H1 (cell line): ENCODE results near the gene PTPRH. TPM values are rescaled to one million over a fixed set of nuclear protein-coding genes. Genes with fewer than 3 reads are reported as not detected.
A peak's percentile ranks its signal among the peaks of the same experiment; 100 is the strongest.

Source experiments
- CTCF ChIA-PET: fragments of 300-600 bp; sonication (Branson Sonifier 250); formaldehyde crosslinking; loops from one replicate; lab custom pipeline; 2021; ENCODE audit not compliant: partially characterized antibody; lab: Charles Lee
- POLR2A ChIA-PET: fragments of 300-600 bp; sonication (Branson Sonifier 250); formaldehyde crosslinking; loops from one replicate; lab custom pipeline; 2021; ENCODE audit warnings: inconsistent platforms; ENCODE audit not compliant: partially characterized antibody; lab: Charles Lee
- DNase-seq, 2 experiments: peaks; one replicate each; pipeline versions ENCODE4 v3.0.0 to v3.0.0-alpha.2; 2010 to 2022; ENCODE audit warnings: low spot score in 2 of 2, low read depth in 1 of 2, mixed read lengths in 1 of 2
- FAIRE-seq: peaks from 2 replicates; lab custom pipeline; 2011; peaks lifted over from hg19 to GRCh38; lab: Jason Lieb, UNC
- H2AFZ ChIP-seq: 2 replicates; pipeline ENCODE4 v1.8.1; 2012; ENCODE audit warnings: low read length, inconsistent platforms
- H2AK5ac ChIP-seq: 2 replicates; pipeline ENCODE4 v1.6.1; 2013; ENCODE audit warnings: low read depth, low read length
- H2BK120ac ChIP-seq: replicated peaks from 2 replicates; pipeline ENCODE3; 2013; ENCODE audit warnings: low read depth, low read length, inconsistent platforms
- H2BK12ac ChIP-seq: 2 replicates; pipeline ENCODE4 v1.6.1; 2013; ENCODE audit warnings: low read depth, low read length
- H2BK15ac ChIP-seq: 2 replicates; pipeline ENCODE4 v1.6.1; 2013; ENCODE audit warnings: low read length
- H2BK20ac ChIP-seq: 2 replicates; pipeline ENCODE4 v1.6.1; 2013; ENCODE audit warnings: low read length
- H2BK5ac ChIP-seq: 2 replicates; pipeline ENCODE4 v1.6.1; 2013; ENCODE audit warnings: low read depth, low read length
- H3K14ac ChIP-seq: 2 replicates; pipeline ENCODE4 v1.6.1; 2013; ENCODE audit warnings: inconsistent platforms; ENCODE audit not compliant: insufficient read length
- H3K18ac ChIP-seq: 2 replicates; pipeline ENCODE4 v1.6.1; 2013; ENCODE audit warnings: low read length; ENCODE audit errors: extremely low read depth
- H3K23ac ChIP-seq: 2 replicates; pipeline ENCODE4 v1.6.1; 2013; ENCODE audit warnings: inconsistent platforms; ENCODE audit not compliant: insufficient read length
- H3K23me2 ChIP-seq: 2 replicates; pipeline ENCODE4 v1.6.1; 2013; ENCODE audit warnings: low read depth, low read length
- H3K27ac ChIP-seq: 2 replicates; pipeline ENCODE4 v1.6.1; 2011; ENCODE audit warnings: low read depth, low read length, inconsistent platforms
- H3K27me3 ChIP-seq, 4 experiments: replicated peaks in 1 of 4; 1 replicate in 1 of 4; 2 replicates in 3 of 4; pipeline versions ENCODE4 v1.6.1 to v1.8.1; 2011 to 2013; ENCODE audit warnings: low read length in 3 of 4, mild to moderate bottlenecking in 3 of 4, inconsistent platforms in 2 of 4, mixed read lengths in 2 of 4, moderate library complexity in 1 of 4; ENCODE audit not compliant: control insufficient read depth in 3 of 4, insufficient read depth in 3 of 4; ENCODE audit errors: extremely low read depth in 1 of 4
- H3K36me3 ChIP-seq, 4 experiments: 2 replicates each; pipeline versions ENCODE4 v1.6.1 to v1.8.1; 2011 to 2013; ENCODE audit warnings: mild to moderate bottlenecking in 4 of 4, low read length in 3 of 4, moderate library complexity in 2 of 4, control low read depth in 1 of 4, inconsistent platforms in 1 of 4; ENCODE audit not compliant: insufficient read depth in 4 of 4, control insufficient read depth in 2 of 4
- H3K4ac ChIP-seq: replicated peaks from 2 replicates; pipeline ENCODE3; 2013; ENCODE audit warnings: low read length, low read depth, mixed read lengths, inconsistent platforms; ENCODE audit not compliant: insufficient read length
- H3K4me1 ChIP-seq, 4 experiments: replicated peaks in 1 of 4; 1 replicate in 1 of 4; 2 replicates in 3 of 4; pipeline versions ENCODE4 v1.6.1 to v1.8.1; 2011 to 2013; ENCODE audit warnings: low read length in 3 of 4, inconsistent platforms in 2 of 4, mixed read lengths in 1 of 4; ENCODE audit not compliant: insufficient read depth in 4 of 4, control insufficient read depth in 3 of 4
- H3K4me2 ChIP-seq, 2 experiments: 2 replicates each; pipeline versions ENCODE4 v1.6.1 to v1.8.1; 2011 to 2013; ENCODE audit warnings: low read depth in 2 of 2, low read length in 2 of 2, control low read depth in 1 of 2, inconsistent platforms in 1 of 2, mild to moderate bottlenecking in 1 of 2; ENCODE audit not compliant: insufficient read depth in 1 of 2
- H3K4me3 ChIP-seq, 4 experiments: fragments of 200-600, 300-600 bp in 1 of 4; sonication (generic), shearing (Covaris generic), sonication (Bioruptor Twin) in 1 of 4; 2 replicates each; pipeline versions ENCODE4 v1.5.1 to v1.8.1; 2011 to 2016; ENCODE audit warnings: low read length in 4 of 4, low read depth in 3 of 4, control low read depth in 2 of 4, inconsistent platforms in 2 of 4, mild to moderate bottlenecking in 2 of 4, mixed read lengths in 1 of 4, moderate library complexity in 1 of 4; ENCODE audit not compliant: insufficient read depth in 2 of 4; ENCODE audit errors: extremely low read depth in 1 of 4
- H3K56ac ChIP-seq: replicated peaks from 2 replicates; pipeline ENCODE3; 2013; ENCODE audit warnings: low read depth, mild to moderate bottlenecking, mixed read lengths, low read length, inconsistent platforms; ENCODE audit not compliant: insufficient read length
- H3K79me1 ChIP-seq: 2 replicates; pipeline ENCODE4 v1.6.1; 2013; ENCODE audit warnings: low read depth, low read length, control low read depth
- H3K79me2 ChIP-seq, 2 experiments: 2 replicates each; pipeline versions ENCODE4 v1.6.1 to v1.8.1; 2012 to 2013; ENCODE audit warnings: low read length in 2 of 2, mild to moderate bottlenecking in 2 of 2, inconsistent platforms in 1 of 2; ENCODE audit not compliant: insufficient read depth in 2 of 2, control insufficient read depth in 1 of 2
- H3K9ac ChIP-seq, 4 experiments: replicated peaks in 1 of 4; 1 replicate in 1 of 4; 2 replicates in 3 of 4; pipeline versions ENCODE4 v1.6.1 to v1.8.1; 2011 to 2013; ENCODE audit warnings: low read depth in 3 of 4, low read length in 3 of 4, control low read depth in 2 of 4, mild to moderate bottlenecking in 2 of 4, moderate library complexity in 2 of 4, inconsistent platforms in 1 of 4; ENCODE audit errors: extremely low read depth in 1 of 4
- H3K9me3 ChIP-seq, 2 experiments: 2 replicates each; pipeline versions ENCODE4 v1.6.1 to v1.8.1; 2012 to 2013; ENCODE audit warnings: mild to moderate bottlenecking in 2 of 2, moderate library complexity in 2 of 2, control low read depth in 1 of 2, inconsistent platforms in 1 of 2, low read depth in 1 of 2, low read length in 1 of 2, mixed read lengths in 1 of 2; ENCODE audit not compliant: insufficient read depth in 2 of 2
- H4K20me1 ChIP-seq, 2 experiments: replicated peaks in 1 of 2; 2 replicates each; pipeline versions ENCODE3 to v1.8.1; 2011 to 2013; ENCODE audit warnings: inconsistent platforms in 2 of 2, low read length in 2 of 2, mild to moderate bottlenecking in 1 of 2; ENCODE audit not compliant: insufficient read depth in 2 of 2, control insufficient read depth in 1 of 2
- H4K5ac ChIP-seq: 2 replicates; pipeline ENCODE4 v1.6.1; 2013; ENCODE audit warnings: low read length, low read depth, mixed read lengths, inconsistent platforms; ENCODE audit not compliant: insufficient read length
- H4K8ac ChIP-seq: 2 replicates; pipeline ENCODE4 v1.8.0; 2013; ENCODE audit warnings: mild to moderate bottlenecking, moderate library complexity, low read length, inconsistent platforms; ENCODE audit not compliant: insufficient read depth; ENCODE audit errors: extremely low read depth
- H4K91ac ChIP-seq: replicated peaks from 2 replicates; pipeline ENCODE3; 2013; ENCODE audit warnings: low read length, mixed read lengths, inconsistent platforms; ENCODE audit not compliant: insufficient read length
- CHD1 ChIP-seq: IDR thresholded peaks from 2 replicates; pipeline ENCODE4 v1.6.1; 2012; ENCODE audit warnings: low read depth, low read length, improper control_type of control experiment
- EGR1 ChIP-seq: IDR thresholded peaks from 2 replicates; pipeline ENCODE4 v1.6.1; 2011; ENCODE audit warnings: low read depth, low read length, borderline replicate concordance
- JUND ChIP-seq: IDR thresholded peaks from 2 replicates; pipeline ENCODE4 v1.6.1; 2011; ENCODE audit warnings: mild to moderate bottlenecking, improper control_type of control experiment, low read length
- NANOG ChIP-seq: IDR thresholded peaks from 2 replicates; pipeline ENCODE4 v1.6.1; 2011; ENCODE audit warnings: low read length, low read depth, mild to moderate bottlenecking, inconsistent platforms; ENCODE audit not compliant: insufficient read depth, poor library complexity, severe bottlenecking
- POLR2A ChIP-seq, 2 experiments: IDR thresholded peaks; 1 replicate in 1 of 2; 2 replicates in 1 of 2; pipeline ENCODE4 v1.6.1; 2011; ENCODE audit warnings: low read depth in 2 of 2, low read length in 2 of 2, mild to moderate bottlenecking in 2 of 2; ENCODE audit errors: control extremely low read depth in 1 of 2
- RAD21 ChIP-seq, 2 experiments: IDR thresholded peaks in 1 of 2; conservative IDR thresholded peaks in 1 of 2; 2 replicates each; pipeline ENCODE4 v1.6.1; 2011; ENCODE audit warnings: low read depth in 2 of 2, low read length in 2 of 2, improper control_type of control experiment in 1 of 2, inconsistent platforms in 1 of 2, mild to moderate bottlenecking in 1 of 2, moderate library complexity in 1 of 2
- SIX5 ChIP-seq: IDR thresholded peaks from 2 replicates; pipeline ENCODE4 v1.6.1; 2011; ENCODE audit warnings: mild to moderate bottlenecking, low read depth, low read length
- SP1 ChIP-seq: IDR thresholded peaks from 2 replicates; pipeline ENCODE4 v1.6.1; 2011; ENCODE audit warnings: low read depth, low read length
- WGBS, 2 experiments: shearing (Covaris generic) in 1 of 2; methylation state at CpG; one replicate each; pipeline versions ENCODE4 v1.1.6 to v1.1.7; 2013 to 2015; ENCODE audit warnings: low lambda C conversion rate in 2 of 2, mixed read lengths in 2 of 2, inconsistent platforms in 1 of 2, low coverage in 1 of 2, missing lambda C conversion rate in 1 of 2; ENCODE audit not compliant: insufficient replicate concordance in 2 of 2, insufficient coverage in 1 of 2, insufficient read length in 1 of 2; ENCODE audit errors: extremely low coverage in 1 of 2, missing lambda C conversion rate in 1 of 2; 5-methylcytosine and 5-hydroxymethylcytosine counted together
- polyA plus RNA-seq, 7 experiments: library from polyadenylated mRNA; depleted of rRNA in 3 of 7; stranded (reverse) in 5 of 7; unstranded in 2 of 7; fragments of >200 nt in 5 of 7; fragments of 200-250 nt in 2 of 7; gene quantifications; 1 replicate in 5 of 7; 2 replicates in 1 of 7; 4 replicates in 1 of 7; pipeline versions ENCODE4 v1.2.1 to v1.2.3, GENCODE V29; 2011 to 2013; ENCODE audit warnings: missing spikeins in 2 of 7, mixed read lengths in 2 of 7
- total RNA-seq: library from RNA; stranded (reverse); fragmentation: NEBNext Ultra II Directional; extraction: Animal tissue kit (Norgen Biotek cat#: 25700); gene quantifications from 2 replicates; pipeline ENCODE4 v1.2.1, GENCODE V29; 2021
- TF ChIP-seq, protein P1 (sequence below): IDR thresholded peaks from 2 replicates; pipeline ENCODE4 v1.6.1; 2012; ENCODE audit warnings: inconsistent platforms
- TF ChIP-seq, protein P2 (sequence below): IDR thresholded peaks from 2 replicates; pipeline ENCODE4 v1.6.1; 2012; ENCODE audit warnings: low read length, inconsistent platforms
- TF ChIP-seq, protein P3 (sequence below): IDR thresholded peaks from 2 replicates; pipeline ENCODE4 v1.6.1; 2011; ENCODE audit warnings: low read depth, mild to moderate bottlenecking, low read length; ENCODE audit not compliant: insufficient read depth

PTPRH gene
- total and polyA plus RNA-seq, 2 of the 8 experiments (the other 6 are each of a cell fraction or from before 2014, with no cell fraction given), result 0.30 to 0.39 TPM

GRCh38 chr19:55145232-55145631, 64.1 kb downstream of the PTPRH start:
- H3K14ac ChIP-seq, result no peak overlapping the region
- H4K5ac ChIP-seq, result no peak overlapping the region
- peak overlapping the region; percentile 38 to 70 for H3K4me2 ChIP-seq
- H2AFZ ChIP-seq, result no peak overlapping the region
- no peak overlapping the region for H4K91ac ChIP-seq
- H3K36me3 ChIP-seq, result peaks cover 0 to 5% (median 0%) of the 10 kb centered on the region in 4 experiments; a peak in 1 of 8 replicates
- H3K9me3 ChIP-seq, result no peaks in the 10 kb centered on the region
- no peak overlapping the region for H2BK20ac ChIP-seq
- no peaks in the 10 kb centered on the region for H3K79me2 ChIP-seq
- H4K8ac ChIP-seq, result no peak overlapping the region
- peaks cover 7% of the 10 kb centered on the region; the same call in 1 of the 2 replicates for H3K23me2 ChIP-seq
- no peak overlapping the region for H2BK12ac ChIP-seq
- no peak overlapping the region for H3K23ac ChIP-seq
- H3K79me1 ChIP-seq, result no peaks in the 10 kb centered on the region
- H4K20me1 ChIP-seq, result no peaks in the 10 kb centered on the region
- WGBS, 2 experiments, result 53% methylated on average over 2 of the region's 3 CpGs; no CpG with 5 or more reads in 1 of the 2 experiments
- H3K56ac ChIP-seq, result no peak overlapping the region
- FAIRE-seq, result no peak
- H3K27me3 ChIP-seq, result no peaks in the 10 kb centered on the region
- H3K18ac ChIP-seq, result no peak overlapping the region
- POLR2A ChIA-PET, result no interaction called here
- no peak overlapping the region for H2BK120ac ChIP-seq
- CTCF ChIA-PET, result interaction anchor here (0.6 to 6.4 kb wide), 7 partner anchors 10 to 264 kb away, joined by 3 to 118 read pairs (median 16); partner anchors contain the start of genes DNAAF3 and TNNI3
- H2BK15ac ChIP-seq, result 0 out of 2 replicates have a peak overlapping the region, but pooled peaks have one; percentile 46
- no peak overlapping the region for H2BK5ac ChIP-seq
- no peak for DNase-seq
- H3K4ac ChIP-seq, result peak overlapping the region; percentile 14
- no peak overlapping the region for H3K27ac ChIP-seq
- H3K4me3 ChIP-seq, result peak overlapping the region in 1 of 4 experiments; percentile 83; a peak in 2 of 8 replicates
- no peak overlapping the region for H3K9ac ChIP-seq
- no peak overlapping the region for H2AK5ac ChIP-seq
- H3K4me1 ChIP-seq, result peaks cover 6 to 24% (median 13%) of the 10 kb centered on the region in 4 experiments
- no peak for TF ChIP-seq SIX5
- TF ChIP-seq RAD21 (IDR thresholded peaks at IDR 0.05 in 1 of 2, conservative IDR thresholded peaks at IDR 0.05 in 1 of 2; ENCODE audit: low read depth in 2 of 2, low read length in 2 of 2), result no peak
- no peak for TF ChIP-seq JUND
- TF ChIP-seq POLR2A (IDR thresholded peaks at IDR 0.05; ENCODE audit: control extremely low read depth in 1 of 2, low read depth in 2 of 2, low read length in 2 of 2), result no peak
- no peak for TF ChIP-seq CHD1
- no peak for TF ChIP-seq SP1
- TF ChIP-seq, protein P1, sequence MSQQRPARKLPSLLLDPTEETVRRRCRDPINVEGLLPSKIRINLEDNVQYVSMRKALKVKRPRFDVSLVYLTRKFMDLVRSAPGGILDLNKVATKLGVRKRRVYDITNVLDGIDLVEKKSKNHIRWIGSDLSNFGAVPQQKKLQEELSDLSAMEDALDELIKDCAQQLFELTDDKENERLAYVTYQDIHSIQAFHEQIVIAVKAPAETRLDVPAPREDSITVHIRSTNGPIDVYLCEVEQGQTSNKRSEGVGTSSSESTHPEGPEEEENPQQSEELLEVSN, result no peak
- TF ChIP-seq NANOG, result no peak
- TF ChIP-seq EGR1, result no peak
- TF ChIP-seq, protein P2, sequence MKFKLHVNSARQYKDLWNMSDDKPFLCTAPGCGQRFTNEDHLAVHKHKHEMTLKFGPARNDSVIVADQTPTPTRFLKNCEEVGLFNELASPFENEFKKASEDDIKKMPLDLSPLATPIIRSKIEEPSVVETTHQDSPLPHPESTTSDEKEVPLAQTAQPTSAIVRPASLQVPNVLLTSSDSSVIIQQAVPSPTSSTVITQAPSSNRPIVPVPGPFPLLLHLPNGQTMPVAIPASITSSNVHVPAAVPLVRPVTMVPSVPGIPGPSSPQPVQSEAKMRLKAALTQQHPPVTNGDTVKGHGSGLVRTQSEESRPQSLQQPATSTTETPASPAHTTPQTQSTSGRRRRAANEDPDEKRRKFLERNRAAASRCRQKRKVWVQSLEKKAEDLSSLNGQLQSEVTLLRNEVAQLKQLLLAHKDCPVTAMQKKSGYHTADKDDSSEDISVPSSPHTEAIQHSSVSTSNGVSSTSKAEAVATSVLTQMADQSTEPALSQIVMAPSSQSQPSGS, result no peak
- TF ChIP-seq, protein P3, sequence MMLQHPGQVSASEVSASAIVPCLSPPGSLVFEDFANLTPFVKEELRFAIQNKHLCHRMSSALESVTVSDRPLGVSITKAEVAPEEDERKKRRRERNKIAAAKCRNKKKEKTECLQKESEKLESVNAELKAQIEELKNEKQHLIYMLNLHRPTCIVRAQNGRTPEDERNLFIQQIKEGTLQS, result no peak
